T follicular helper cell (primary cell): ENCODE data around the gene CTNNBL1.

ENCODE experiments used
- DNase-seq: peaks from one replicate; pipeline ENCODE4 v3.0.0-alpha.2; 2020; ENCODE audit warnings: low read depth

Gene CTNNBL1

DNA sequence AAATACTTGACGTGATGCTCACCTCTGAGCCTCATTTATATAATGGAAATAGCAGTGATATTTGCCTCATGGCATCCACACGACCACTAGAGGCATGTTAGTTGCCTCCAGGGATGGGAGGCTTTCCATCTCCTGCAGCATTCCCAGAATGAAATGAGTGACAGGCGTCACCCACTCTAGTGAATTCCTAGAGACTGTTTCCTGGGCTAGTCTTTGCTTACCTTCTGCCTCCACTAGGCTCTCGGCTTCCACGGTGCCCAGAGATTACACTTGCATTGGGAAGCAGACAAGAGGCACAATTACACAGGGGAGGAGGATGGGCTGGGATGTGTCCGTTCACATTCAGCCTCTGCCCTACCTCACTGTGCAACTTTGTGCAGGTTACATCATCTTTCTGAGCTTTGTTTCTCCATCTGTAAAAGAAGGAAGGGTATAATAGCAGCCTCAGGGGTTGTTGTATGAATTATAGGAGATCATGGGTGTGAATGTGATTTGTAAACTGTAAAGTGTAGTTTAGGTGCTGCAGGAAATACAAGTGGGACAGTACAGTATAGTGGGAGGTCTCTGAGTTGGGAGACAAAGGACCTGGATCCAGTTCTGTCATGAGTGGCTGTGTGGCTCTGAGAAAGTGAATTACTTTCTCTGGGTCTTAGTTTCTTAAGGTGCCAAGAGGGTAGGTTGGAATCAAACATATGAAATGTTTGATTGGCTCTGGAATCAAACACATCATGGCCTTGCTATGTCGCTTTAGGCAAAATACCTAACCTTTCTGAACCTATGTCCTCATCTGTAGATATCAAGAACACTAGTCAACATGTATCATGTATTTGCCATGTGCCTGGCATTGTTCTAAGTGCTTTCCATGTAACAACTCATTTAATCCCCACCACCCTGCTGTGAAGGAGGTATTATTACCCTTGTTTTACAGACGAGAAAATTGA, 205.5 kb downstream of the CTNNBL1 start:
- DNase-seq, result no peak

GRCh38 chr20:37901240-37901639, 207.4 kb downstream of the CTNNBL1 start:
- no peak for DNase-seq

DNA sequence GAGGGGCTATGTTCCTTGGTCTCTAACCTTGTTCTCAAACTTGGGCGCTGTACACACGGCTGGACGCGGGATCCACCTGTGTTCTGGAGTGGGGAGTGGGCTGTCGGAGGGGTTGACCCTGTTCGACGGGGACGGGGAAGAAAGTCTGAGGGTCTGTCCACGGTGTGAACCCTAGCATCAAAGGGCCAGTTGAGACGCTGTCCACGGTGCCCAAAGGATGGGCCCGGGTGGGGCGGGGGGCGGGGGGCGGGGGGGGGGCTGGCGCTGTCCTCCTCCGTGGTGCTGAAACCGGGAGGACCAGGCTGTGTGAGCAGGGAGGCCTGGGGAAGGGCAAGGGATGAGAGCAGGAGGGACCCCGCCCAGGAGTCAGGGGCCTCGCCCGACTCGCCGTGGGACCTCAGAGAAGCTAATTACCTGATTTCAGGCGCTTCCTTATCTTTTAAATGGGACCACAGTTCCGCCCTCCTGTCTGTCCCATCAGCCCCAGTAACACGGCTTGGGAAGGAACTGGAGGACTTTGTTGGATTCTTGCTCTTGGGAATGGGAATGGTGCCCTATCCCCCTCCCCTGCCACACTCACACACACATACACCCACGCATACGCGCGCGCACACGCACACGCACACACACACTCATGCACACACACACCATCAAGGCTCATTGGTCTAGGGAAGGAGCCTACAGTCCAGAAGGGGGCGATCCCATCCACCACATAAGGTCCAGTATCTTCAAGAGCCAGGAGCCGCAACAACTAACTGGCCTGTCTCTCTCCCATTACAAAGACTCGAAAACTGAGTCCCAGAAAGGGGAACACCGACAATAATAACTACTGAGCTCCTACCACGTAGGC, 208.0 kb downstream of the CTNNBL1 start:
- no peak for DNase-seq

- DNase-seq, result no peak
Observed at GRCh38 chr20:37902504-37903313, 208.9 kb downstream of the CTNNBL1 start, which contains the start of gene VSTM2L. VSTM2L (plus strand) TSS chr20:37903127; CDS start chr20:37903351, 224 bp downstream.

- no peak for DNase-seq
Observed at GRCh38 chr20:37903317-37904007, 209.6 kb downstream of the CTNNBL1 start.

DNA sequence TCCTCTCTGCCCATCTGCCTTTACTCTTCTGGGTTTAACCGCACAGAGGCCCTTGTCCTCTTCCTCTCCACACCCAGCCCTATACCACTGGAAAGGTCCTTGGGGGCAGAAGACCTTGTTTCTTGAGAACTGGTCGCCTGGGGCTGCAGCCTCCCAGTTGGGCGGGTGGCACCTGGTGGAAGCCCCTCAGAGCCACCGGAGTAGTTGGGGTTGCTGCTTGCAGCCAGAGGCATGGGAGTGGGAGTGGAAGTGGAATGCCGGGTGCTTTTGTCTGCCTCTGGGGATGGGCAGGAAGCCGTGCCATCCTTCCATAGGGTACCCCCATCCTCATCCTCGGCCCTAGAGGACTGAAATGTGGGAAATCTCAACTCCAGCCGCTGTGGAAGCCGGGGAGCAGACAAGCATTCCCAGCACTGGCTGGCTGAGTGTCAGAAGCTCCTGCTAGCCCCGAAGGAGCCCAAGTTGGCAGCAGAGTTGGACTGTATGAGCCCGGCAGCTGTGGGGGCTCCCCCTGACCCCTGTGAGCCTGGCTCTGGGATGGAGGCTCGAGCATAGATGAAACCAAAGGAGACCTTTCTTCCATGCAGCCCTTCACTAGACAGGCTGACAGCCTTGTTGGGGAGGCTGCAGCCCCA, 210.3 kb downstream of the CTNNBL1 start:
- no peak for DNase-seq

DNA sequence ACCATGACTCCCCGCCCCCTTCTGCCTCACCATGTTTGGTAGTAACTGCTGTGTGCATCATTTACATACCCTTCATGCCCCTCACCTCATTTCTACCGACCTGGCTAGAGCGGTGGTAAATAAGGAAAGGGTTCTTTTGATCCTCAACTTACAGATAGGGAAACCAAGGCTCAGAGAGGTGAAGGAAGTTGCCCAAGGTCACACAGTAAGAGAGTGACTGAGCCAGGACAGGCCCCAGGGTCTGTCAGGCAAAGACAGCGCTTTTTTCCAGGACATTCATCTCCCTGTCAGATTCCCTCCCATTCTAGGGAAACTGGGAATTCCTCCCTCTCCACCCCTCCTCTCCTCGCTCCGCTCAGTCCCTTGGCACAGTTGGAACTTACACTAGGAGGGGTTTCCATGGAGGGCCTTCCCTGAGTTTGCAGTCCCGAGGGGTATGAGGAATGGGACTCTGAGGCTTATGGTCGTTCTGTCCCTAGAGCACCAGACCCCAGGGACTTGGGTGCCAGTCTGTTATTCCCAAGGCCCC, 211.1 kb downstream of the CTNNBL1 start:
- DNase-seq, result no peak

DNA sequence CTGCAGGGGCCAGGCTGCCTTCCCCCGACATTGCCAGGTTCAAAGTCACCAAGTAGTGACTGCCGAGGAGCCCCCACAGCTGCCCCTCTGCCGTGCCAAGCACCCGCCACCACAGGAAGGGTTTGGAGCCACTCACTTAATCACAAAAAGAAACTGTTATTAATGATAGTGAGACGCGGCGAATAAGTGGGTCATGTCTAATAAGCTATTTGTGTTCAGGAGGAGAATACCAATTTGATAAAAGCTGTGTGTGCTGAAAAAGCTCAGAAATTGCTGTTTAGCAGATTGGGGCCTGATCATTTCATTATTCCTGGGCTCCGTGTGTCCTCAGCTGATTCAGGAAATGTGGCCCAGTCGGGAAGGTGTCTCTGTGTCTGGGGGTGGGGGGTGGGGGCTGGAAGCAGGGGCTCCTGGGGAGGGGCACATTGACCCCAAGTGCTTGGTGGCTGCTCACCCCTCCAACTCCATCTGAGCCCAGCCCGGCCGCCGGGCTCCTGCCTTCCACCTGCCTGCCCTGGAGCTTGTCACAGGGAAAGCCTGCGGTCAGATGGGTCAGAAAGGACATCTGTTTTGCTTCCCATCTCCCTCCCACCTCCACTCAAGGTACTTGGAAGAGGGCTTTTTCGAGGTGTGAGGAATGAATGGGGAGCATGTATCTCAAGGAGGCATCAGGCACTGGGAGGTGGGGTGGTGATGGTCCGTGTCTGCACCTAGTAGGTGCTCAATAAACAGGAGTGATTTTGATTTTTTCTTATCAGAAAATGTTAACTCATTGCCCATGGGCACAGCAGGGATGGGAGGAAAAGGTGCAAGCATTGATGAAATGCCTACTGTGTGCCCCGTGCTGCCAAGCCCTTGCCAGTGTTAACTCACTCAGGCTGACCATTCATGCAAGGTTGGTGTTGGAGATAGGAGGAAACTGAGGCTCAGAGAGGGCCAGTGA, 212.1 kb downstream of the CTNNBL1 start:
- no peak for DNase-seq

DNA sequence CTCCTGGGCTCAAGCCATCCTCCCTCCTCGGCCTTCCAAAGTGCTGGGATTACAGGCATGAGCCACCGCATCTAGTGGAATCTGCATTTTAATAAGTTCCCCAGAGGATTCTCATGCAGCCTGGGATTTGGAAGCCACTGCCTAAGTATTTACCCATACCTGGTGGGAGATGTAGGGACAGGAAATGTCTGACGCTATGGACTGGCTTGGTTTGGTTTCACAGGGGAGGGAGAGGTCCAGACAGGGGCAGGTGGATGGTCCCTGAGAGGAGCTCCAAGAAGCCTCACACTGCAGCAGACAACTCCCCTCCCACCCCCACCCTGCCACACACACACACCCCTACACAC, 213.5 kb downstream of the CTNNBL1 start:
- DNase-seq, result no peak

DNA sequence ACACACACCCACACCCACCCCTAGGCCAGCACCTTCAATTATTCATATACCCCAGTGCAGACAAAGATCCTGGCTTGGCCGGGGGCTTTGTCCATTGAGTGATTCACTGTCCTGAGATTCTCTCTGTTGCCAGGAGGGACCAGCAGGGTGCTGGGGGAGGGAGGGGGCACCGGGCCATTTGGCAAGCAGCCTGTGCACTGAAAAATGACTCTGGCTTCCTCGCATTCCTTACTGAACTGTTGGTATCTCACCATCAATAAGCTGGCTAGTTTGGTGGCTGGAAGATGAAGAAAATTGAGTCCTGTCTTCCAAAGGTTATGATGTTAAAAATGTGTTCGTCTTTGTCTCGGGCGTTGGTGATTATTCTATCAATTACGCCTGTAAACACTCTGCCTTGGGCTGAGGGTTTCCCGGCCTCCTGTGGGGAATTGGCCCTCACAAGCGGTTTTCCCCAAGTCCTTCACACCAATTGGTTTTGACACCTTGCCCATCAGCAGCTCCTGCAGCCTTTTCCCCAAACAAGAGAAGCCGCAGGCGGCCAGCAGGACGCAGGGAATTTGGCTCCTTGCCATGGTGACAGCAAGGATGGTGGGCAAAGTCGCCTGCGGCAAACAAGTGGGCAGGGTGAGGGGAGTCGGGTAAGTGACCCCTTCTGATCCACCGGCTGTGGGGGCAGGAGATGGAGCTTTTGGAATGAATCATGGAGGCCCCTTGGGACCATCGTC, 214.0 kb downstream of the CTNNBL1 start:
- no peak for DNase-seq

DNA sequence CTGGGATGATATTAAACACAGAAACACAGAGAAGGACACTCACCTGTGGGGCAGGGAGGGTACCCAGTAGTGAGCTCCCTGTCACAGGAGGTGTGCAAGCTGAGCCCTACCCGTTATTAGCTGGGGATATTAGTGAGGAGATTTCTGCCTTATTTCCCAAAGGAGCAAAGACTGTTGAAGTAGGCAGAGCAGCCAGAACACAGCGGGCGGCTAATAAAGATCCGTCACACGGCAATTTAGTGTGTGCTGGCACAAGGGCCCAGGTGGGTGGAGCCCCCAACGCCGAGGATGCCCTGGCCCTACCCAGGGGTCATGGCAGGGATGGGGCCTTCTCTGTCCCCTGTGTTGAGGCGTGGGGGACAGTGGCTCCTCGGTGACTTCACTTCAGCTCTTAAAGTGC, 217.4 kb downstream of the CTNNBL1 start:
- DNase-seq, result no peak

GRCh38 chr20:37911838-37912281, 218.0 kb downstream of the CTNNBL1 start:
- no peak for DNase-seq

DNA sequence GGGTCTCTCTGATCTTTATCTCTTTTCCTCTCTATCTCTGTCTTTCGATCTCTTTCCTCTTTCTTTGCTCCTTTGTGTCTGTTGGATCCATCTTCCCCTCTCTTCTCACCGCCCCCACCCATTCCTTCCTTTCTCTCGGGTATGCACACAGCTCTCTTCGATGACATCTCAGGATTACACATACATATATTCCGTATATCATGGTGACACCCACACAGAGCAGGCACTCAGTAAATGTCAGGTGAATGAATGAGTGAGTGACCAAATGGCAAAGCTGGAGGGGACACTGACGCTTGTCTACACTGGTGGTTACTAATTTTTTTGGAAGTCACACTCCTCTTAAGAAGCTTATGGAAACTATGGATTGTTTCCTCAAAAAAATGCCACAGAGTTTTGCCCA, 219.0 kb downstream of the CTNNBL1 start:
- DNase-seq, result no peak

DNA sequence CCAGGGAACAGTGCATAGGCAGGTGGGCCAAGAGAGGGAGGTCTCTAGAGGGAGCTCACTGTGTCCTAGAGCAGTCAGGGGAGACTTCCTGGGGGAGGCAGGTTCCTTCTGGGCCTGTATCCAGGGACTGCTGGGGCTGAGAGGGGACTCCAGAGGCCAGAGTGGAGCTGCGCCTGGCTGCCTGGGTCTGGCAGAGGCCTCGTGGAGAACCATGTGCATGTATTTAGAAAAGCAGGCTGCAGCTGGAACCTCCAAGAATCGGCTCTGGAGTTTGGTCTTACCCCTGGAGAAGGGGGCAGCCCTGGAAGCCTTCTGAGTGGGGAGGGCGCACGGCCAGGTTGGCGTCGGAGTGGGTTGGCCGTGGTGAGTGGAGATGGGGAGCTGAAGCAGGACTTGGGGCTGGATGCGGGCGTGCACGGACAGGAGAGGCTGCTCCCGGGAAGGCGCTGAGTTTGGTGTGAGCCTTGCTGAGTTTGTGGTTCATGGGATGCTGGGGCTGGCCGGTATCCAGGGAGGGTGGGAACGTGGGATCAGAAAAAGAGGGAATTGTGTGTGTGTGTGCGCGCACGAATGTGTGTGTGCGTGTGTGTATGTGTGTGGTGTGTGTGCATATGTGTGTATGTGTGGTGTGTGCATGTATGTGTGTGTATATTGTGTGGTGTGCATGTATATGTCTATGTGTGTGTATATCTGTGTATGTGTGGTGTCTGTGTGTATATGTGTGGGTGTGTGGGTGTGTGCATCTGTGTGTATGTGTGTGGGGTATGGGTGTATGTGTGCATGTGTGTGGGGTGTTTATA, 219.9 kb downstream of the CTNNBL1 start:
- DNase-seq, result no peak

- no peak for DNase-seq
Observed at GRCh38 chr20:37914367-37914671, 220.5 kb downstream of the CTNNBL1 start.

DNA sequence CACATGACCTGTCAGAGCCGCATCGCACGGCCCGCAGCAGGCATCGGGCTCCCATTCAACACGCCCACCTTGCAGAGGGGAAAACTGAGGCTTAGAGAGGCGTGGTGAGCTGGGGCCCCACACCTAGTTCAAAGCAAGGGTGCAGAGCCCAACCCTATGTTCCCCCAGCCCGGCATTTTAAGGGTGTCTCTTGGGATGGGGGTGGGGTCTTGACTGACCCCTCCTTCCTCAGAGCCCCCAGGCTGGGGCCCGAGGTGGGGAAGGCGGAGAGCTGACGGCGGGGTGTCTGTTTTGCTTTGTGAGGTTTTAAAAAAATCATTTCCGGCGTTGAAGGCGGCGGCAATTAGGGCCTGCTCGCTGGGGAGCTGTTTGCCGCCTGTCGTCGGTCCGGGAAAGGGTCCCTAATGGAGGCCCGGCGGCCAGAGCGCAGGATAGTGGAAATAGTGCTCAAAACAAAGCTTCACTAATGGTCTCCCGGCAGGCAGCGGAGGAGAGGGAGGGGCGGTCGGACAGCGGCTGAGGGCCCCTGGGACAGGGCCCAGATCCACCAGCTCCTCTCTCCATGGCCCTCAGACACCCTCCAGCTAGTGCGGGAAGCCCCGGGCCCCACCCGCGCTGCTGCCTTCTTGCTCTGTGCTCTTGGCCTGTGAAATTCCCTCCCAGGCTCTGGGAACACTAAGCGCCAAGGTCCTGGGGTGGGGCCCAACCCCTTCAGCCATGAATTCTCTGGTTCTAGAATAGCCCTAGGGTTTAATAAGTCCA, 221.0 kb downstream of the CTNNBL1 start:
- DNase-seq, result no peak

- no peak for DNase-seq
Observed at GRCh38 chr20:37915434-37915787, 221.6 kb downstream of the CTNNBL1 start.
